ENCODE results near the gene HIPK4. TPM values are rescaled to one million over a fixed set of nuclear protein-coding genes. Genes with fewer than 3 reads are reported as not detected.

The HIPK4 gene
- total and polyA plus RNA-seq, 4 donors, result 0.02 to 0.17 TPM; not detected in 2

- Histone ChIP-seq H3K9ac (ENCODE audit: low read depth in 1 of 2, low read length in 2 of 2) (no peak overlapping the region), H3K9me3 (ENCODE audit: control insufficient read depth in 4 of 4, low read length in 3 of 4) (no peaks in the 10 kb centered on the region), H3K27me3 (ENCODE audit: control insufficient read depth in 4 of 4, insufficient read depth in 4 of 4, low read length in 3 of 4) (no peaks in the 10 kb centered on the region), H3K36me3 (ENCODE audit: control insufficient read depth in 4 of 4, insufficient read depth in 3 of 4, low read depth in 1 of 4, low read length in 3 of 4) (peaks cover 2 to 5% (median 4%) of the 10 kb centered on the region in 4 donors), H3K27ac (ENCODE audit: low read depth in 1 of 2, low read length in 2 of 2) (no peak overlapping the region), H3K4me1 (ENCODE audit: control insufficient read depth in 4 of 4, insufficient read depth in 4 of 4, low read length in 3 of 4) (peaks cover 0 to 16% (median 10%) of the 10 kb centered on the region in 4 donors), H3K4me3 (ENCODE audit: low read depth in 1 of 3, low read length in 3 of 3) (no peak overlapping the region)
- TF ChIP-seq FOXA1 (IDR thresholded peaks at IDR 0.05), result no peak
- no peak for TF ChIP-seq GABPA (IDR thresholded peaks at IDR 0.05 in 1 of 2, conservative IDR thresholded peaks at IDR 0.05 in 1 of 2)
- no peak for TF ChIP-seq ATF3 (IDR thresholded peaks at IDR 0.05)
- TF ChIP-seq YY1 (IDR thresholded peaks at IDR 0.05), result no peak
- TF ChIP-seq REST (IDR thresholded peaks at IDR 0.05), result no peak
- no peak for DNase-seq (ENCODE audit: low spot score)
- WGBS, result 95% methylated on average over 6 of the region's 6 CpGs
Observed at GRCh38 chr19:40423938-40424337, 34.0 kb upstream of the HIPK4 start.

- H3K36me3 ChIP-seq (ENCODE audit: control insufficient read depth in 4 of 4, insufficient read depth in 3 of 4, low read depth in 1 of 4, low read length in 3 of 4), result peaks cover 2 to 5% (median 4%) of the 10 kb centered on the region in 4 donors
Observed at GRCh38 chr19:40422748-40423566, 33.0 kb upstream of the HIPK4 start.

More at GRCh38 chr19:40422748-40423566, 33.0 kb upstream of the HIPK4 start:
- DNase-seq (ENCODE audit: low spot score), result no peak
- no peak overlapping the region for H3K4me3 ChIP-seq (ENCODE audit: low read depth in 1 of 3, low read length in 3 of 3)
- no peaks in the 10 kb centered on the region for H3K27me3 ChIP-seq (ENCODE audit: control insufficient read depth in 4 of 4, insufficient read depth in 4 of 4, low read length in 3 of 4)
- H3K9me3 ChIP-seq (ENCODE audit: control insufficient read depth in 4 of 4, low read length in 3 of 4), result no peaks in the 10 kb centered on the region
- 93% methylated on average over 31 of the region's 31 CpGs for WGBS
- no peak overlapping the region for H3K27ac ChIP-seq (ENCODE audit: low read depth in 1 of 2, low read length in 2 of 2)
- H3K4me1 ChIP-seq (ENCODE audit: control insufficient read depth in 4 of 4, insufficient read depth in 4 of 4, low read length in 3 of 4), result peaks cover 0 to 16% (median 10%) of the 10 kb centered on the region in 4 donors
- no peak overlapping the region for H3K9ac ChIP-seq (ENCODE audit: low read depth in 1 of 2, low read length in 2 of 2)
- TF ChIP-seq ATF3 (IDR thresholded peaks at IDR 0.05) (no peak), HNF4A (conservative IDR thresholded peaks at IDR 0.05) (no peak), NR2F2 (IDR thresholded peaks at IDR 0.05) (no peak), YY1 (IDR thresholded peaks at IDR 0.05) (no peak), RXRA (IDR thresholded peaks at IDR 0.05) (no peak), FOXA2 (IDR thresholded peaks at IDR 0.05) (no peak), FOXA1 (IDR thresholded peaks at IDR 0.05) (no peak), EGR1 (IDR thresholded peaks at IDR 0.05; ENCODE audit: low read depth in 2 of 2) (no peak), RAD21 (IDR thresholded peaks at IDR 0.05) (no peak), SP1 (IDR thresholded peaks at IDR 0.05) (no peak), MAX (IDR thresholded peaks at IDR 0.05) (no peak), HNF4G (IDR thresholded peaks at IDR 0.05) (no peak), REST (IDR thresholded peaks at IDR 0.05) (no peak), GABPA (IDR thresholded peaks at IDR 0.05 in 1 of 2, conservative IDR thresholded peaks at IDR 0.05 in 1 of 2) (no peak), ZBTB33 (IDR thresholded peaks at IDR 0.05) (no peak), JUND (IDR thresholded peaks at IDR 0.05) (no peak), CTCF (IDR thresholded peaks at IDR 0.05; ENCODE audit: low read depth, low read length, missing input control) (no peak), TAF1 (conservative IDR thresholded peaks at IDR 0.05) (no peak)

All from liver (tissue), 9 donors.